H9 (cell line): Measurements from ENCODE around the gene LIPC. TPM values are rescaled to one million over a fixed set of nuclear protein-coding genes. Genes with fewer than 3 reads are reported as not detected.

Experiments used
- DNase-seq: peaks from one replicate; pipeline ENCODE4 v3.0.0-alpha.2; 2017
- H2AFZ ChIP-seq: one replicate; pipeline ENCODE4 v1.6.1; 2013; ENCODE audit warnings: mild to moderate bottlenecking, low read length, control low read depth, moderate library complexity
- H2AK5ac ChIP-seq: 2 replicates; pipeline ENCODE4 v1.6.1; 2013; ENCODE audit warnings: low read length, control low read depth, mixed read lengths; ENCODE audit not compliant: insufficient read length
- H2BK120ac ChIP-seq: one replicate; pipeline ENCODE4 v1.6.1; 2013; ENCODE audit warnings: low read depth, mild to moderate bottlenecking, low read length, control low read depth, inconsistent platforms; ENCODE audit not compliant: poor library complexity, severe bottlenecking
- H2BK12ac ChIP-seq: 2 replicates; pipeline ENCODE4 v1.6.1; 2013; ENCODE audit warnings: low read length, control low read depth, mixed read lengths, low read depth; ENCODE audit not compliant: insufficient read length
- H2BK15ac ChIP-seq: 2 replicates; pipeline ENCODE4 v1.6.1; 2013; ENCODE audit warnings: low read depth, low read length, control low read depth
- H2BK20ac ChIP-seq: one replicate; pipeline ENCODE4 v1.6.1; 2013; ENCODE audit warnings: low read depth, mild to moderate bottlenecking, low read length, control low read depth, inconsistent platforms; ENCODE audit not compliant: poor library complexity, severe bottlenecking
- H2BK5ac ChIP-seq: 2 replicates; pipeline ENCODE4 v1.6.1; 2013; ENCODE audit warnings: low read length, control low read depth, mixed read lengths; ENCODE audit not compliant: insufficient read length
- H3K14ac ChIP-seq: 2 replicates; pipeline ENCODE4 v1.6.1; 2013; ENCODE audit warnings: low read length, control low read depth; ENCODE audit not compliant: insufficient read depth
- H3K18ac ChIP-seq: 2 replicates; pipeline ENCODE4 v1.6.1; 2013; ENCODE audit warnings: low read depth, mild to moderate bottlenecking, mixed read lengths, low read length, control low read depth; ENCODE audit not compliant: insufficient read length
- H3K23ac ChIP-seq: 2 replicates; pipeline ENCODE4 v1.6.1; 2013; ENCODE audit warnings: low read length, control low read depth, mixed read lengths, low read depth; ENCODE audit not compliant: insufficient read length
- H3K23me2 ChIP-seq: 2 replicates; pipeline ENCODE4 v1.6.1; 2013; ENCODE audit warnings: low read depth, mild to moderate bottlenecking, mixed read lengths, low read length, control low read depth; ENCODE audit not compliant: insufficient read length, poor library complexity, severe bottlenecking
- H3K27ac ChIP-seq: 2 replicates; pipeline ENCODE4 v1.5.1; 2013; ENCODE audit warnings: low read length, control low read depth, mixed read lengths, low read depth; ENCODE audit not compliant: insufficient read length
- H3K27me3 ChIP-seq: 2 replicates; pipeline ENCODE4 v1.6.1; 2013; ENCODE audit warnings: low read length, control low read depth, inconsistent platforms; ENCODE audit not compliant: insufficient read depth
- H3K4ac ChIP-seq: 2 replicates; pipeline ENCODE4 v1.6.1; 2013; ENCODE audit warnings: low read depth, mild to moderate bottlenecking, control low read depth, inconsistent platforms, low read length, moderate library complexity
- H3K4me1 ChIP-seq: 2 replicates; pipeline ENCODE4 v1.6.1; 2013; ENCODE audit warnings: low read length, control low read depth, inconsistent platforms; ENCODE audit not compliant: insufficient read depth
- H3K4me2 ChIP-seq: 2 replicates; pipeline ENCODE4 v1.6.1; 2013; ENCODE audit warnings: low read length, control low read depth, mixed read lengths; ENCODE audit not compliant: insufficient read length, insufficient read depth
- H3K56ac ChIP-seq: 2 replicates; pipeline ENCODE4 v1.6.1; 2013; ENCODE audit warnings: low read depth, mild to moderate bottlenecking, mixed read lengths, low read length, control low read depth; ENCODE audit not compliant: insufficient read length
- H3K79me1 ChIP-seq: 2 replicates; pipeline ENCODE4 v1.6.1; 2013; ENCODE audit warnings: low read depth, mild to moderate bottlenecking, moderate library complexity, low read length, control low read depth, inconsistent platforms; ENCODE audit not compliant: insufficient read depth, poor library complexity, severe bottlenecking
- H3K79me2 ChIP-seq: 2 replicates; pipeline ENCODE4 v1.6.1; 2013; ENCODE audit warnings: low read length, control low read depth, inconsistent platforms; ENCODE audit not compliant: insufficient read depth
- H3K9ac ChIP-seq: 2 replicates; pipeline ENCODE4 v1.6.1; 2013; ENCODE audit warnings: low read length, control low read depth, mixed read lengths; ENCODE audit not compliant: insufficient read length; ENCODE audit errors: extremely low read depth
- H3K9me3 ChIP-seq: one replicate; pipeline ENCODE4 v1.6.1; 2013; ENCODE audit warnings: low read depth, low read length, inconsistent platforms; ENCODE audit not compliant: control insufficient read depth
- H3T11ph ChIP-seq: one replicate; pipeline ENCODE4 v1.6.1; 2013; ENCODE audit warnings: mild to moderate bottlenecking, low read length, control low read depth, inconsistent platforms
- H4K20me1 ChIP-seq: one replicate; pipeline ENCODE4 v1.6.1; 2013; ENCODE audit not compliant: control insufficient read depth, insufficient read length, insufficient read depth
- H4K5ac ChIP-seq: 2 replicates; pipeline ENCODE4 v1.6.1; 2013; ENCODE audit warnings: low read depth, mild to moderate bottlenecking, mixed read lengths, low read length, control low read depth; ENCODE audit not compliant: insufficient read length
- H4K8ac ChIP-seq: replicated peaks from 2 replicates; pipeline ENCODE4 v1.6.1; 2013; ENCODE audit warnings: low read length, control low read depth, mixed read lengths, low read depth; ENCODE audit not compliant: insufficient read length
- H4K91ac ChIP-seq: 2 replicates; pipeline ENCODE4 v1.6.1; 2013; ENCODE audit warnings: low read depth, mild to moderate bottlenecking, moderate library complexity, mixed read lengths, low read length, control low read depth; ENCODE audit not compliant: insufficient read length
- H3K27ac Mint-ChIP-seq, 3 experiments: 2 replicates in 2 of 3; 3 replicates in 1 of 3; pipeline ENCODE4 v1.8.0; 2020 to 2021; ENCODE audit warnings: mixed read lengths in 3 of 3, mild to moderate bottlenecking in 1 of 3, moderate library complexity in 1 of 3
- H3K27me3 Mint-ChIP-seq: 2 replicates; pipeline ENCODE4 v1.8.0; 2021; ENCODE audit warnings: low read depth, mild to moderate bottlenecking, moderate library complexity, mixed read lengths
- H3K36me3 Mint-ChIP-seq, 3 experiments: 2 replicates in 2 of 3; 3 replicates in 1 of 3; pipeline ENCODE4 v1.8.0; 2020 to 2021; ENCODE audit warnings: low read depth in 3 of 3, mixed read lengths in 3 of 3; ENCODE audit not compliant: insufficient read depth in 1 of 3
- H3K4me1 Mint-ChIP-seq, 2 experiments: 2 replicates each; pipeline ENCODE4 v1.8.0; 2020; ENCODE audit warnings: mixed read lengths in 2 of 2
- H3K4me3 Mint-ChIP-seq, 2 experiments: 2 replicates in 1 of 2; 3 replicates in 1 of 2; pipeline ENCODE4 v1.8.0; 2020 to 2021; ENCODE audit warnings: mild to moderate bottlenecking in 2 of 2, mixed read lengths in 2 of 2, moderate library complexity in 1 of 2
- H3K9me3 Mint-ChIP-seq, 2 experiments: 2 replicates in 1 of 2; 3 replicates in 1 of 2; pipeline ENCODE4 v1.8.0; 2020; ENCODE audit warnings: mild to moderate bottlenecking in 2 of 2, mixed read lengths in 2 of 2, moderate library complexity in 1 of 2
- CTCF ChIP-seq: fragments of 200-600 bp; sonication (generic); conservative IDR thresholded peaks from 3 replicates; pipeline ENCODE4 v1.8.0; 2021; ENCODE audit warnings: antibody characterized with exemption, mild to moderate bottlenecking
- whole genome bisulfite sequencing: extraction: QIAGEN DNeasy Blood & Tissue Kit; methylation state at CpG from one replicate; pipeline ENCODE4 v1.1.7; 2013; ENCODE audit warnings: missing lambda C conversion rate, low lambda C conversion rate, mixed read lengths; ENCODE audit not compliant: insufficient read length; ENCODE audit errors: extremely low coverage; 5-methylcytosine and 5-hydroxymethylcytosine counted together
- total RNA-seq: library from RNA; stranded (reverse); gene quantifications from 2 replicates; pipeline ENCODE4 v1.2.1, GENCODE V29; 2021

The LIPC gene
- total RNA-seq, 1 experiment from 2014 or later, result not detected

GRCh38 chr15:58446521-58446920, 14.7 kb downstream of the LIPC start:
- H2BK15ac ChIP-seq, result no peak overlapping the region
- WGBS, result no CpG with 5 or more reads among the region's 5 CpGs
- no peak overlapping the region for H2BK5ac ChIP-seq
- no peak overlapping the region for H3K4ac ChIP-seq
- no peak overlapping the region for H2AFZ ChIP-seq
- Mint-ChIP-seq H3K27me3 (peaks cover 9% of the 10 kb centered on the region; the same call in 1 of the 2 replicates), H3K4me3 (no peak overlapping the region; a peak in 1 of 5 replicates), H3K27ac (no peak overlapping the region; a peak in 2 of 7 replicates), H3K9me3 (no peaks in the 10 kb centered on the region; a peak in 1 of 5 replicates), H3K36me3 (no peaks in the 10 kb centered on the region; a peak in 1 of 7 replicates), H3K4me1 (peaks cover 44% of the 10 kb centered on the region in 2 experiments)
- no peaks in the 10 kb centered on the region for H4K20me1 ChIP-seq
- no peak overlapping the region for H2AK5ac ChIP-seq
- H3K27ac ChIP-seq, result no peak overlapping the region
- no peaks in the 10 kb centered on the region; the same call in 1 of the 2 replicates for H3K4me1 ChIP-seq
- no peak overlapping the region for H3T11ph ChIP-seq
- no peaks in the 10 kb centered on the region for H3K79me2 ChIP-seq
- H3K79me1 ChIP-seq, result no peaks in the 10 kb centered on the region
- H3K14ac ChIP-seq, result no peak overlapping the region
- H3K18ac ChIP-seq, result no peak overlapping the region
- DNase-seq, result no peak
- H3K23ac ChIP-seq, result no peak overlapping the region
- H2BK120ac ChIP-seq, result no peak overlapping the region
- H4K8ac ChIP-seq, result no peak overlapping the region
- no peaks in the 10 kb centered on the region for H3K9me3 ChIP-seq
- H3K27me3 ChIP-seq, result no peaks in the 10 kb centered on the region
- H2BK12ac ChIP-seq, result no peak overlapping the region
- no peak for TF ChIP-seq CTCF
- no peak overlapping the region for H4K91ac ChIP-seq
- H4K5ac ChIP-seq, result no peak overlapping the region
- H3K9ac ChIP-seq, result no peak overlapping the region
- no peak overlapping the region for H3K56ac ChIP-seq
- H3K23me2 ChIP-seq, result no peaks in the 10 kb centered on the region
- H3K4me2 ChIP-seq, result no peak overlapping the region
- no peak overlapping the region for H2BK20ac ChIP-seq
